HepG2 (cell line): Measurements from ENCODE around the gene SEC14L6. TPM values are rescaled to one million over a fixed set of nuclear protein-coding genes. Genes with fewer than 3 reads are reported as not detected.

ENCODE experiments used
- ATAC-seq: fragments of 200-7000 bp; cut with Tn5 transposase; 3 replicates; pipeline ENCODE4 v1.9.1; 2020; ENCODE audit warnings: mild to moderate bottlenecking, moderate library complexity
- BruUV-seq: library from RNA; stranded (reverse); fragments of 400-500 nt; replicated peaks from 2 replicates; lab custom pipeline; 2021; lab: Mats Ljungman, UMichigan
- CTCF ChIA-PET: fragments of 300-600 bp; formaldehyde crosslinking; extraction: SDS; loops from one replicate; lab custom pipeline; 2021; ENCODE audit warnings: low total read pairs, inconsistent platforms, low intra/inter-chr PET ratio; lab: Yijun Ruan, JAX
- POLR2A ChIA-PET: fragments of 350-600 bp; sonication (Branson Sonifier 250); formaldehyde crosslinking; loops from one replicate; lab custom pipeline; 2020; ENCODE audit warnings: antibody characterized with exemption, inconsistent platforms; lab: Yijun Ruan, JAX
- DNase-seq: peaks from one replicate; pipeline ENCODE4 v3.0.0-alpha.2; 2015; ENCODE audit warnings: low spot score
- FAIRE-seq: peaks from 3 replicates; lab custom pipeline; 2011; peaks lifted over from hg19 to GRCh38; lab: Jason Lieb, UNC
- H2AFZ ChIP-seq: one replicate; pipeline ENCODE4 v1.6.1; 2011; ENCODE audit warnings: low read length, inconsistent platforms
- H3K27ac ChIP-seq: fragments of 300-600 bp; 3 replicates; pipeline ENCODE4 v1.8.0; 2011; ENCODE audit warnings: mixed run types, mild to moderate bottlenecking, mixed read lengths, low read length, inconsistent platforms; ENCODE audit not compliant: insufficient read depth; ENCODE audit errors: extremely low read length
- H3K27me3 ChIP-seq, 2 experiments: fragments of 200-600 bp in 1 of 2; 2 replicates in 1 of 2; 3 replicates in 1 of 2; pipeline versions ENCODE4 v1.6.0 to v1.8.0; 2011; ENCODE audit warnings: low read length in 2 of 2, mild to moderate bottlenecking in 2 of 2, moderate library complexity in 2 of 2, inconsistent platforms in 1 of 2; ENCODE audit not compliant: insufficient read depth in 2 of 2, control insufficient read depth in 1 of 2
- H3K36me3 ChIP-seq, 2 experiments: fragments of 200-600 bp in 1 of 2; replicated peaks in 1 of 2; 2 replicates in 1 of 2; 3 replicates in 1 of 2; pipeline versions ENCODE4 v1.5.1 to v1.8.0; 2011; ENCODE audit warnings: low read length in 2 of 2, inconsistent platforms in 1 of 2; ENCODE audit not compliant: insufficient read depth in 2 of 2, control insufficient read depth in 1 of 2
- H3K4me1 ChIP-seq: 2 replicates; pipeline ENCODE4 v1.5.1; 2012; ENCODE audit warnings: low read length, inconsistent platforms; ENCODE audit not compliant: insufficient read depth
- H3K4me2 ChIP-seq: 2 replicates; pipeline ENCODE4 v1.6.0; 2011; ENCODE audit warnings: low read depth, low read length, inconsistent platforms
- H3K4me3 ChIP-seq, 3 experiments: fragments of 200-600 bp in 1 of 3; sonication (generic), shearing (Covaris generic) in 1 of 3; replicated peaks in 1 of 3; 2 replicates each; pipeline ENCODE4 v1.5.1; 2011 to 2016; ENCODE audit warnings: low read length in 3 of 3, inconsistent platforms in 2 of 3, low read depth in 2 of 3, mild to moderate bottlenecking in 2 of 3, control low read depth in 1 of 3, mixed read lengths in 1 of 3; ENCODE audit not compliant: insufficient read depth in 1 of 3
- H3K79me2 ChIP-seq: one replicate; pipeline ENCODE4 v1.6.1; 2011; ENCODE audit warnings: low read length, inconsistent platforms; ENCODE audit not compliant: insufficient read depth
- H3K9ac ChIP-seq: 2 replicates; pipeline ENCODE4 v1.6.0; 2011; ENCODE audit warnings: mild to moderate bottlenecking, low read depth, low read length, inconsistent platforms; ENCODE audit not compliant: insufficient read depth
- H3K9me3 ChIP-seq: 2 replicates; pipeline ENCODE4 v1.5.1; 2012; ENCODE audit warnings: mild to moderate bottlenecking, low read length
- H4K20me1 ChIP-seq: 2 replicates; pipeline ENCODE4 v1.6.0; 2011; ENCODE audit warnings: inconsistent platforms, mild to moderate bottlenecking, low read length, moderate library complexity; ENCODE audit not compliant: insufficient read depth
- MTF1 ChIP-seq: sonication (generic); formaldehyde crosslinking; IDR thresholded peaks from 2 replicates; pipeline ENCODE4 v1.5.0; 2020; ENCODE audit warnings: missing genetic modification reagents
- NCOA1 ChIP-seq: sonication (generic); formaldehyde crosslinking; IDR thresholded peaks from 2 replicates; pipeline ENCODE4 v1.9.0; 2021; ENCODE audit warnings: missing genetic modification reagents
- NONO ChIP-seq, 2 experiments: fragments of 450-650 bp in 1 of 2; sonication (generic) in 1 of 2; formaldehyde crosslinking in 1 of 2; IDR thresholded peaks in 1 of 2; conservative IDR thresholded peaks in 1 of 2; 2 replicates each; pipeline versions ENCODE4 v1.6.1 to v1.8.0; 2017 to 2022; ENCODE audit warnings: mild to moderate bottlenecking in 1 of 2, missing genetic modification reagents in 1 of 2, moderate library complexity in 1 of 2
- NR2F1 ChIP-seq, 2 experiments: fragments of 450-650 bp in 1 of 2; formaldehyde crosslinking in 1 of 2; IDR thresholded peaks; 2 replicates each; pipeline versions ENCODE4 v1.5.0 to v1.6.1; 2016 to 2020; ENCODE audit warnings: mild to moderate bottlenecking in 1 of 2, missing compliant biosample characterization in 1 of 2, missing genetic modification reagents in 1 of 2, moderate library complexity in 1 of 2
- NR2F6 ChIP-seq, 2 experiments: IDR thresholded peaks; 2 replicates each; pipeline ENCODE4 v1.6.1; 2016; ENCODE audit warnings: antibody characterized with exemption in 1 of 2, mild to moderate bottlenecking in 1 of 2
- RFX3 ChIP-seq: IDR thresholded peaks from 2 replicates; pipeline ENCODE4 v1.6.1; 2016; ENCODE audit warnings: missing biosample characterization, missing genetic modification reagents
- SALL1 ChIP-seq: sonication (generic); formaldehyde crosslinking; IDR thresholded peaks from 2 replicates; pipeline ENCODE4 v1.8.0; 2022; ENCODE audit warnings: mild to moderate bottlenecking, missing genetic modification reagents
- ZFY ChIP-seq: sonication (generic); formaldehyde crosslinking; IDR thresholded peaks from 2 replicates; pipeline ENCODE4 v1.4.0; 2020; ENCODE audit warnings: missing genetic modification reagents
- ZMAT3 ChIP-seq: sonication (generic); formaldehyde crosslinking; conservative IDR thresholded peaks from 2 replicates; pipeline ENCODE4 v1.7.0; 2021; ENCODE audit warnings: missing genetic modification reagents
- ZNF263 ChIP-seq: sonication (generic); formaldehyde crosslinking; IDR thresholded peaks from 2 replicates; pipeline ENCODE4 v1.4.0; 2020; ENCODE audit warnings: missing genetic modification reagents
- ZNF556 ChIP-seq: sonication (generic); formaldehyde crosslinking; IDR thresholded peaks from 2 replicates; pipeline ENCODE4 v1.4.0; 2020; ENCODE audit warnings: mild to moderate bottlenecking, missing genetic modification reagents, borderline replicate concordance
- ZNF563 ChIP-seq: sonication (generic); formaldehyde crosslinking; IDR thresholded peaks from 2 replicates; pipeline ENCODE4 v1.8.0; 2022; ENCODE audit warnings: mild to moderate bottlenecking, moderate library complexity, missing genetic modification reagents
- ZNF577 ChIP-seq: sonication (generic); formaldehyde crosslinking; IDR thresholded peaks from 2 replicates; pipeline ENCODE4 v1.4.0; 2020; ENCODE audit warnings: mild to moderate bottlenecking, low read depth, missing genetic modification reagents, borderline replicate concordance
- WGBS: methylation state at CpG from one replicate; pipeline ENCODE4 v1.1.6; 2017; ENCODE audit warnings: low lambda C conversion rate; 5-methylcytosine and 5-hydroxymethylcytosine counted together
- in situ Hi-C: cut with HindIII; loops from 2 replicates; pipeline ENCODE4 v1.10.0; 2017; ENCODE audit warnings: low pct_unique_long_range_greater_than_20kb; ENCODE audit not compliant: extremely low pct_ligation_motif_present
- intact Hi-C: fragments of 100-400 bp; cut with micrococcal nuclease; formaldehyde crosslinking; loops from one replicate; pipeline ENCODE4 v1.10.0; 2022; ENCODE audit not compliant: unreplicated experiment
- polyA plus RNA-seq, 8 experiments: library from polyadenylated mRNA; depleted of rRNA in 3 of 8; stranded (reverse) in 7 of 8; unstranded in 1 of 8; fragments of >200 nt; fragmentation: Illumina TruSeq in 4 of 8; extraction: Trizol in 4 of 8; gene quantifications; 2 replicates each; pipeline versions ENCODE4 v1.2.1 to v1.2.3, GENCODE V29; 2011 to 2016; ENCODE audit warnings: low read depth in 4 of 8, missing spikeins in 1 of 8, mixed read lengths in 1 of 8; ENCODE audit not compliant: insufficient read depth in 1 of 8
- total RNA-seq, 5 experiments: library from RNA; depleted of rRNA; stranded (reverse); fragments of >200 nt; fragmentation: Illumina TruSeq; extraction: Trizol; gene quantifications; 2 replicates each; pipeline ENCODE4 v1.2.3, GENCODE V29; 2016; ENCODE audit warnings: low read depth in 1 of 5
- TF ChIP-seq, protein P1 (sequence below): sonication (generic); formaldehyde crosslinking; IDR thresholded peaks from 2 replicates; pipeline ENCODE4 v1.9.0; 2021; ENCODE audit warnings: missing genetic modification reagents, borderline replicate concordance
- TF ChIP-seq, protein P2 (sequence below): IDR thresholded peaks from 2 replicates; pipeline ENCODE4 v1.6.1; 2018; ENCODE audit warnings: missing genetic modification reagents, mild to moderate bottlenecking, missing compliant biosample characterization

The SEC14L6 gene
- total and polyA plus RNA-seq, 2 of the 13 experiments (the other 11 are each of a cell fraction or from before 2014, with no cell fraction given): 0.09 to 9.3 TPM

DNA sequence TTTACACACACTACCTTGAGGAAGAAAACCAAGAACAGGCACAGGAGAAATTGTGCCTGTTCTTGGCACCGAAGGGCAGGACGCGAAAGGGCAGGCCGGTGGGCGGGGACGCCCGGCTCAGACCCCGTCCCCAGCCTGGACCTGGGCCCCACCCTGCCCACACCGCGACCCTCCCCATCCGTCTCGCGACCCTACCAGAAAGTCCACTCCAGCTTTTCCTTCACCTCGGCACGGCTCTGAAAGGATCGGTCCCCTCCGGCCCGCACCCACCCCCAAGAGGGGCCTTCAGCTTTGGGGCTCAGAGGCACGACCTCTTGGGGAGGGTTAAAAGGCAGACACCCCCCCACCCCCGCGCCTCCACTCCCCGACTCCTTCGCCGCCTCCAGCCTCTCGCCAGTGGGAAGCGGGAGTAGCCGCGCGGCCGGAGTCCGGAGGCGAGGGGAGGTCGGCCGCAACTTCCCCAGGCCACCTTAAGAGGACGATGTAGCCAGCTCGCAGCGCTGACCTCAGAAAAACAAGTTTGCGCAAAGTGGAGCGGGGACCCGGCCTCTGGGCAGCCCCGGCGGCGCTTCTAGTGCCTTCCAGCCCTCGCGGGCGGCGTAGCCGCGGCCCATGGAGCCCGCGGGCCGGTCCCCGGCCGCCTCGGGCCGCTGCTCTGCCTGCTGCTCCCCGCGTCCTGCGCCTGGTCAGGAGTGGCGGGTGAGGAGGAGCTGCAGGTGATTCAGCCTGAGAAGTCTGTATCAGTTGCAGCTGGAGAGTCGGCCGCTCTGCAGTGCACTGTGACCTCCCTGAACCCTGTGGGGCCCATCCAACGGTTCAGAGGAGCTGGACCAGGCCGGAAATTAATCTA is 4.4 kb downstream of the SEC14L6 start:
- POLR2A ChIA-PET: interaction anchor here (1.0 kb wide), 1 partner anchor 32 kb away, joined by 3 read pairs; no protein-coding TSS in a partner anchor
- Histone ChIP-seq H3K9ac (peak overlapping the region; percentile 59; the same call in 1 of the 2 replicates), H4K20me1 (no peaks in the 10 kb centered on the region), H3K4me1 (peaks cover 32% of the 10 kb centered on the region), H3K4me2 (peak overlapping the region; percentile 73), H3K9me3 (no peaks in the 10 kb centered on the region), H3K79me2 (no peaks in the 10 kb centered on the region), H3K27ac (peak overlapping the region; percentile 17), H2AFZ (peak overlapping the region; percentile 63), H3K4me3 (peak overlapping the region; percentile 57 to 76 (median 58)), H3K27me3 (peaks cover 0 to 23% of the 10 kb centered on the region in 2 experiments; a peak in 2 of 5 replicates), H3K36me3 (no peaks in the 10 kb centered on the region)
- no TSS peak for BruUV-seq
- no peak for FAIRE-seq
- in situ Hi-C loops: no loop called here
- CTCF ChIA-PET: no interaction called here
- intact Hi-C loops: no loop called here
- 7% methylated on average over 3 of the region's 64 CpGs for WGBS
- ATAC-seq: peak; percentile 84
- DNase-seq: no peak
- TF ChIP-seq ZNF556 (CRISPR knock-in tag) (no peak), ZNF577 (no peak), MTF1 (CRISPR knock-in tag) (no peak), ZFY (CRISPR knock-in tag) (peak; percentile 32), NCOA1 (CRISPR knock-in tag) (no peak), ZNF563 (CRISPR knock-in tag) (peak; percentile 56; the same call in 1 of the 2 replicates), RFX3 (CRISPR knock-in tag) (no peak), ZMAT3 (CRISPR knock-in tag) (0 out of 2 replicates have a peak, but pooled peaks have one; percentile 44), ZNF263 (peak; percentile 48; the same call in 1 of the 2 replicates), NR2F1 (CRISPR knock-in tag; IDR thresholded peaks at IDR 0.05) (peak; percentile 27 to 66; a peak in 1 of 4 replicates), NR2F6 (IDR thresholded peaks at IDR 0.05) (peak; percentile 63; the same call in 1 of the 2 replicates), NR2F6 (CRISPR knock-in tag; IDR thresholded peaks at IDR 0.05) (peak; percentile 56; the same call in 1 of the 2 replicates), SALL1 (CRISPR knock-in tag) (0 out of 2 replicates have a peak, but pooled peaks have one; percentile 17), NONO (IDR thresholded peaks at IDR 0.05) (no peak), NONO (CRISPR knock-in tag; conservative IDR thresholded peaks at IDR 0.05) (0 out of 2 replicates have a peak, but pooled peaks have one; percentile 50)
- TF ChIP-seq, protein P1, sequence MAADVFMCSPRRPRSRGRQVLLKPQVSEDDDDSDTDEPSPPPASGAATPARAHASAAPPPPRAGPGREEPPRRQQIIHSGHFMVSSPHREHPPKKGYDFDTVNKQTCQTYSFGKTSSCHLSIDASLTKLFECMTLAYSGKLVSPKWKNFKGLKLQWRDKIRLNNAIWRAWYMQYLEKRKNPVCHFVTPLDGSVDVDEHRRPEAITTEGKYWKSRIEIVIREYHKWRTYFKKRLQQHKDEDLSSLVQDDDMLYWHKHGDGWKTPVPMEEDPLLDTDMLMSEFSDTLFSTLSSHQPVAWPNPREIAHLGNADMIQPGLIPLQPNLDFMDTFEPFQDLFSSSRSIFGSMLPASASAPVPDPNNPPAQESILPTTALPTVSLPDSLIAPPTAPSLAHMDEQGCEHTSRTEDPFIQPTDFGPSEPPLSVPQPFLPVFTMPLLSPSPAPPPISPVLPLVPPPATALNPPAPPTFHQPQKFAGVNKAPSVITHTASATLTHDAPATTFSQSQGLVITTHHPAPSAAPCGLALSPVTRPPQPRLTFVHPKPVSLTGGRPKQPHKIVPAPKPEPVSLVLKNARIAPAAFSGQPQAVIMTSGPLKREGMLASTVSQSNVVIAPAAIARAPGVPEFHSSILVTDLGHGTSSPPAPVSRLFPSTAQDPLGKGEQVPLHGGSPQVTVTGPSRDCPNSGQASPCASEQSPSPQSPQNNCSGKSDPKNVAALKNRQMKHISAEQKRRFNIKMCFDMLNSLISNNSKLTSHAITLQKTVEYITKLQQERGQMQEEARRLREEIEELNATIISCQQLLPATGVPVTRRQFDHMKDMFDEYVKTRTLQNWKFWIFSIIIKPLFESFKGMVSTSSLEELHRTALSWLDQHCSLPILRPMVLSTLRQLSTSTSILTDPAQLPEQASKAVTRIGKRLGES (CRISPR knock-in tag): no peak
- TF ChIP-seq, protein P2, sequence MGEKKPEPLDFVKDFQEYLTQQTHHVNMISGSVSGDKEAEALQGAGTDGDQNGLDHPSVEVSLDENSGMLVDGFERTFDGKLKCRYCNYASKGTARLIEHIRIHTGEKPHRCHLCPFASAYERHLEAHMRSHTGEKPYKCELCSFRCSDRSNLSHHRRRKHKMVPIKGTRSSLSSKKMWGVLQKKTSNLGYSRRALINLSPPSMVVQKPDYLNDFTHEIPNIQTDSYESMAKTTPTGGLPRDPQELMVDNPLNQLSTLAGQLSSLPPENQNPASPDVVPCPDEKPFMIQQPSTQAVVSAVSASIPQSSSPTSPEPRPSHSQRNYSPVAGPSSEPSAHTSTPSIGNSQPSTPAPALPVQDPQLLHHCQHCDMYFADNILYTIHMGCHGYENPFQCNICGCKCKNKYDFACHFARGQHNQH (CRISPR knock-in tag): 0 out of 2 replicates have a peak, but pooled peaks have one; percentile 22
